ENCODE measurements around the gene UBE4B.

Gene UBE4B

GRCh38 chr1:10132852-10133251 lies 100.1 kb downstream of the UBE4B start:
- no peak for TF ChIP-seq CTCF (conservative IDR thresholded peaks at IDR 0.05; ENCODE audit: low read depth, low read length)
- no peak for DNase-seq (ENCODE audit: low read depth)
- no peak overlapping the region for H3K4me3 ChIP-seq (ENCODE audit: low read depth, low read length)

- DNase-seq (ENCODE audit: low read depth), result no peak
- TF ChIP-seq CTCF (conservative IDR thresholded peaks at IDR 0.05; ENCODE audit: low read depth, low read length), result no peak
These were observed 108.2 kb downstream of the UBE4B start for GRCh38 chr1:10140981-10141380.

GRCh38 chr1:10143961-10144485 lies 111.3 kb downstream of the UBE4B start:
- TF ChIP-seq CTCF (conservative IDR thresholded peaks at IDR 0.05; ENCODE audit: low read depth, low read length), result no peak
- no peak for DNase-seq (ENCODE audit: low read depth)
- H3K4me3 ChIP-seq (ENCODE audit: low read depth, low read length), result no peak overlapping the region

More at GRCh38 chr1:10140981-10141380, 108.2 kb downstream of the UBE4B start:
- H3K4me3 ChIP-seq (ENCODE audit: low read depth, low read length), result no peak overlapping the region

- no peak for TF ChIP-seq CTCF (conservative IDR thresholded peaks at IDR 0.05; ENCODE audit: low read depth, low read length)
- DNase-seq (ENCODE audit: low read depth), result no peak
- H3K4me3 ChIP-seq (ENCODE audit: low read depth, low read length), result no peak overlapping the region
These were observed 113.6 kb downstream of the UBE4B start for GRCh38 chr1:10146391-10146790.

GRCh38 chr1:10149231-10149630 lies 116.5 kb downstream of the UBE4B start:
- no peak overlapping the region for H3K4me3 ChIP-seq (ENCODE audit: low read depth, low read length)
- TF ChIP-seq CTCF (conservative IDR thresholded peaks at IDR 0.05; ENCODE audit: low read depth, low read length), result no peak
- no peak for DNase-seq (ENCODE audit: low read depth)

GRCh38 chr1:10152709-10153284 lies 120.0 kb downstream of the UBE4B start:
- no peak overlapping the region for H3K4me3 ChIP-seq (ENCODE audit: low read depth, low read length)
- peak; percentile 73 for DNase-seq (ENCODE audit: low read depth)
- TF ChIP-seq CTCF (conservative IDR thresholded peaks at IDR 0.05; ENCODE audit: low read depth, low read length), result peak; percentile 90

GRCh38 chr1:10155087-10155712 lies 122.4 kb downstream of the UBE4B start:
- TF ChIP-seq CTCF (conservative IDR thresholded peaks at IDR 0.05; ENCODE audit: low read depth, low read length), result no peak
- no peak overlapping the region for H3K4me3 ChIP-seq (ENCODE audit: low read depth, low read length)
- peak; percentile 35 for DNase-seq (ENCODE audit: low read depth)
